Common myeloid progenitor, CD34-positive (primary cell): ENCODE results near the gene MYLK2.
A peak's percentile ranks its signal among the peaks of the same experiment; 100 is the strongest.

ENCODE experiments used
- CTCF ChIA-PET: fragments of 350-600 bp; sonication (Branson Sonifier 250); formaldehyde crosslinking; loops from one replicate; lab custom pipeline; 2021; ENCODE audit warnings: antibody characterized with exemption; lab: Charles Lee
- POLR2A ChIA-PET: fragments of 350-600 bp; sonication (Branson Sonifier 250); formaldehyde crosslinking; loops from one replicate; lab custom pipeline; 2021; ENCODE audit warnings: antibody characterized with exemption; lab: Charles Lee
- DNase-seq, 3 donors: peaks; one replicate each; pipeline versions ENCODE4 v3.0.0 to v3.0.0-alpha.2; 2013
- H3K27ac ChIP-seq, 2 experiments: 1 replicate in 1 of 2; 2 replicates in 1 of 2; pipeline ENCODE4 v1.7.0; 2013; ENCODE audit warnings: inconsistent platforms in 2 of 2, low read length in 2 of 2, mild to moderate bottlenecking in 2 of 2, low read depth in 1 of 2, moderate library complexity in 1 of 2; ENCODE audit not compliant: severe bottlenecking in 2 of 2, insufficient read depth in 1 of 2, poor library complexity in 1 of 2
- H3K27me3 ChIP-seq, 5 experiments: replicated peaks in 2 of 5; 1 replicate in 3 of 5; 2 replicates in 2 of 5; pipeline versions ENCODE4 v1.6.1 to v1.7.0; 2013; ENCODE audit warnings: low read length in 4 of 5, mild to moderate bottlenecking in 2 of 5, moderate library complexity in 2 of 5, inconsistent platforms in 1 of 5; ENCODE audit not compliant: insufficient read depth in 5 of 5, control insufficient read depth in 4 of 5
- H3K36me3 ChIP-seq, 4 experiments: 1 replicate in 2 of 4; 2 replicates in 2 of 4; pipeline versions ENCODE4 v1.6.1 to v1.7.0; 2013; ENCODE audit warnings: low read length in 3 of 4, control low read depth in 1 of 4, mild to moderate bottlenecking in 1 of 4; ENCODE audit not compliant: control insufficient read depth in 4 of 4, insufficient read depth in 4 of 4
- H3K4me1 ChIP-seq, 4 experiments: 1 replicate in 3 of 4; 2 replicates in 1 of 4; pipeline versions ENCODE4 v1.6.1 to v1.7.1; 2013; ENCODE audit warnings: low read length in 3 of 4, mild to moderate bottlenecking in 3 of 4, control low read depth in 1 of 4, inconsistent platforms in 1 of 4, moderate library complexity in 1 of 4; ENCODE audit not compliant: control insufficient read depth in 4 of 4, insufficient read depth in 4 of 4; ENCODE audit errors: control extremely low read depth in 1 of 4
- H3K4me3 ChIP-seq, 7 experiments: 1 replicate in 4 of 7; 2 replicates in 3 of 7; pipeline versions ENCODE4 v1.5.1 to v1.7.0; 2013; ENCODE audit warnings: mild to moderate bottlenecking in 7 of 7, low read length in 6 of 7, moderate library complexity in 6 of 7, inconsistent platforms in 2 of 7, low read depth in 2 of 7, control low read depth in 1 of 7; ENCODE audit not compliant: insufficient read depth in 4 of 7, control insufficient read depth in 1 of 7; ENCODE audit errors: extremely low read depth in 1 of 7
- H3K9me3 ChIP-seq, 5 experiments: 1 replicate in 4 of 5; 2 replicates in 1 of 5; pipeline versions ENCODE4 v1.6.1 to v1.7.1; 2013; ENCODE audit warnings: low read length in 4 of 5, mild to moderate bottlenecking in 2 of 5, inconsistent platforms in 1 of 5, low read depth in 1 of 5, moderate library complexity in 1 of 5; ENCODE audit not compliant: control insufficient read depth in 4 of 5, insufficient read depth in 2 of 5; ENCODE audit errors: control extremely low read depth in 1 of 5
- WGBS: methylation state at CpG from one replicate; pipeline ENCODE4 v1.1.5; 2013; ENCODE audit not compliant: insufficient coverage; 5-methylcytosine and 5-hydroxymethylcytosine counted together

Gene MYLK2

DNA sequence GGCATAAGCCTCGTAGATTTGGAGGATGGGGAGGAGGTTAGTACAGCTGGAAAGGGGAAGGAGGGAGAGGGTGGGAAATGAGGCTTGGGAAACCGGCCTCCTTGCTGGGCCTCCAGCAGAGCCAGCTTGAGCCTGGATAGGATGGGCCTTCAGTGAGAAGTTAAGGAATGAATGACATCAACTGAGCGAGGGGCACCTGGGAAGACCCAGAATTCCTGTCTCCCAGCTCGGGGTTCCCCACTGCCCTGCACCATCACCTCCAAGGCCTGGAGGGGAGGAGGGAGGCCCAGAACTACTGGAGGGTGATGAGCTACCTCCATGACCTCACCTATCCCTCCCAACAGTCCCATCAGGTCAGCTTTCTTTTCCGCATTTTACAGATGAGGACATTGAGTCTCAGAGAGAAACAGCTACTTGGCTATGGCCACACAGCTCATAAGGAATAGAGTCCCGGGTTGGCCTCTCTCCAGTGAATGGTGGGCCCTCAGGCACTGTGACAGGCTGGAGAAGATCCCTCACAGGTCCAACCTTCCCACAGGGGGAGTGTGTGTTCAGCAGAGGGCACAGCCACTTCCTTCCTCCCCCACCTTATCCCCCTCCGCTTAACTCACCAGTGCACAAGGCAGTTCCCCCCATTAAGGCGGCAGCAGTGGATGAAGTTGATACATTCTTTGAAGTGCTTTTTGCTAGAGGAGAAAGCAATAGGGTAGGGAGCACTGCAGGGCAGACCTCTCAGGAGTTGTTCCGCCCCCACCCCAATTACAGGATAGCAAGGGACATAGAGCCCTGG is 44.3 kb downstream of the MYLK2 start:
- peaks cover 0 to 36% (median 23%) of the 10 kb centered on the region in 4 experiments for H3K4me1 ChIP-seq
- POLR2A ChIA-PET: no interaction called here

DNA sequence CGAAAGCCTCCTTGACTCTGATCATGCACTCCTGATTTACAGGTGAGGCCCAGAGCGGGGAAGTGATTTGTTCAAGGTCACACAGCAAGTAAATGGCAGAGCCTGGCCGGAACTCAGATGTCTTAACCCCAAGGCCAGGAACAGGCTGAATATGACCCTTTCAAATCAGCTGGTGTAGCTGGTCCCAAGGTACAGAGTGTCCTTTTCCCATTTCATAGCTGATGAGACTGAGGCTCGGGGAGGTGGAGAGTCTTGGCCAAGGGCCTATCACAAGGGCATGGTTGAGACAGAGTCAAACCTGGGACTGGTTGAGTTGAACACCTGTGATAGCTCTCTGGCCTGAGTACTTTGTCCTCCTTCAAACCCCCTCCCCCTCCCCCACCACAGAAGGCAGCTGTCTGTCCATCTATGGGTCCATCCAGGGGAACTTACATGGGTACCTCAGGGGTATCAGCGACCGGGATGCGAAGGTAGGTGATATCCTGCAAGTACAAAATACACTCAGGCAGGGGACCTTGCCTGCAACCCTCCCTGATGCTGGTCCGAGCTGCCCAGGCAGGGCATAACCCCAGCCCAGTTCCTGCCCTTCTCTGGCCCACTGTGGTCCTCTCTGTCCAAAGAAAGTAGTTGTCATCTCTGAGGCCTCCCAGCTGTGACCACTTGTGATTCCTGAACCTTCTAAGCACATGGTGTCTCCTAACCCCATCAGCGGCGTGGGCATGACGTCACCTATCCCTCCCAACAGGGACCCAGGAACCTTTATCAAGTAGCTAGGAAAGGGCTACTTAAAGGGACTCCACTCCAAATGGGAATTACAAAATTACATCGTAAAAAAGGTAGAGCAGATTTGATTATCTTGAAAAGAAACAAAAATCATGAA is 45.6 kb downstream of the MYLK2 start:
- H3K9me3 ChIP-seq: no peaks in the 10 kb centered on the region
- peaks cover 0 to 41% (median 29%) of the 10 kb centered on the region in 4 experiments for H3K4me1 ChIP-seq
- no peak for DNase-seq
- peaks cover 0 to 12% (median 3%) of the 10 kb centered on the region in 5 experiments for H3K27me3 ChIP-seq
- ChIA-PET CTCF (interaction anchor here (0.6 to 2.6 kb wide), 7 partner anchors 9 to 87 kb away, joined by 3 to 9 read pairs (median 3); partner anchors contain the start of gene PDRG1), POLR2A (no interaction called here)
- H3K4me3 ChIP-seq: no peak overlapping the region
- H3K27ac ChIP-seq: no peak overlapping the region
- 87% methylated on average over 12 of the region's 12 CpGs for WGBS
- H3K36me3 ChIP-seq: no peaks in the 10 kb centered on the region

More for the DNA sequence above, 44.3 kb downstream of the MYLK2 start:
- peak in 2 of 3 donors; percentile 38 to 41 for DNase-seq
- Histone ChIP-seq H3K36me3 (no peaks in the 10 kb centered on the region), H3K27me3 (peaks cover 0 to 18% (median 3%) of the 10 kb centered on the region in 5 experiments), H3K27ac (no peak overlapping the region), H3K9me3 (no peaks in the 10 kb centered on the region), H3K4me3 (no peak overlapping the region)
- WGBS: 100% methylated on average over 3 of the region's 9 CpGs
- CTCF ChIA-PET: interaction anchor here (0.5 to 2.6 kb wide), 6 partner anchors 11 to 162 kb away, joined by 3 to 9 read pairs (median 6); partner anchors contain the start of gene PDRG1

DNA sequence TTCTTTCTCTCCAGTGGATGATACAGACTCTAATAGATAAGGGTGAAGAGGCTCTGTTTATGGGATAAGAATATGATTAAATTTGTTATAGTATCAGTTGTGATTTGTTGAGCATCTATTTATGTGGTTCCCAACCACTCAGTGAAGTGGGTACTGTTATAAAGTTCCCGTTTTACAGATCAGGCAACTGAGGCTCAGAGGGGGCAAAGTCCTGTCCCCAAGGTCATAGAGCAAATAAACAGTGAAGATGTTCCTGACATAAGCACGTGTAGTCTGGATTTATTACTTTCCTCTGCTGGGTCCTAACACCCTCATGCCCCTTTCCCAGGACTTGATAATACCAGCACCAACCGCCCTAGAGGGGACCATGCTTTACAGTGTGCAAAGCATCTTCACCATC is 47.1 kb downstream of the MYLK2 start:
- 100% methylated on average over 3 of the region's 3 CpGs for WGBS
- Histone ChIP-seq H3K9me3 (no peaks in the 10 kb centered on the region), H3K27ac (no peak overlapping the region), H3K4me3 (no peak overlapping the region), H3K4me1 (peaks cover 0 to 41% (median 31%) of the 10 kb centered on the region in 4 experiments), H3K36me3 (no peaks in the 10 kb centered on the region), H3K27me3 (no peaks in the 10 kb centered on the region)
- POLR2A ChIA-PET: no interaction called here
- CTCF ChIA-PET: no interaction called here
- DNase-seq: no peak

DNA sequence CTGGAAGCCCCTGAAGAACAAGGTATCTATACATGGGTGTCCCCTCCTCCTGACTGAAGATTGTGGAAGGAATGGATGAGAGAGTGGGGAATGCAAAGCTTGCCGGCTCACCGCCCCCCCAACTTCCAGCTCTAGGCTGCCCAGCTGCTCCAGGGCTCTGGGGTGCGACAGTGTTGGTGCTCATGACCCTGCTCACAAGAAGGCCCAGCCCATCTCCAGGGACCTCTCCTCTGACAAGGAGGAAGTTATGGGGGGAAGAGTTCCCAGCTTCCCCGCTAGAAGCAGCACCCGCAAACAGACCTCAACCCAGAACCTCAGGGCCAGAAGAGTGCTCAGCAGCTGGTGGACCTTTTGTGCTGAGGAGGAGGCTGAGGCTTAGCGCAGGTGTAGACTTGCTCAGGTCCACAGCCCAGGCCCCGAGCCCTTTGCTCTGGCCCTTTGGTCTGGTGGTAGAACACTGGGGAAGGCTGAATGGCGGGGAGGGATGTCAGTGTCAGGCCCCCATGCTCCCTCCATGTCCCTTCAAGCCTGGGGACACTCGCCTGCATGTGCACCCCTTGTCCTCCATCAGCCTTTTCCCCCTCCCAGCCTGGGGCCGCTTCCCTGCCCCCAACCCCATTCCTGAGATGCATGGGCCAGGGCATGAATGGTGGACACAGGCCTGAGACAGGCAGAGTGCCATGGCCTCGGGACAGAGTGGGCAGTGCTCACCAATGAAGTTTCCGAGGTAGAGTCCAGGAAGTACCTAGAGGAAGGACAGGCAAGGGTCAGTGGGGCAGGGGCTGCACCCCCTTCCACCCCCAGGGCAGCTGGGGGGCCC is 49.9 kb downstream of the MYLK2 start:
- peak overlapping the region in 5 of 7 experiments; percentile 4 to 93 (median 77) for H3K4me3 ChIP-seq

DNA sequence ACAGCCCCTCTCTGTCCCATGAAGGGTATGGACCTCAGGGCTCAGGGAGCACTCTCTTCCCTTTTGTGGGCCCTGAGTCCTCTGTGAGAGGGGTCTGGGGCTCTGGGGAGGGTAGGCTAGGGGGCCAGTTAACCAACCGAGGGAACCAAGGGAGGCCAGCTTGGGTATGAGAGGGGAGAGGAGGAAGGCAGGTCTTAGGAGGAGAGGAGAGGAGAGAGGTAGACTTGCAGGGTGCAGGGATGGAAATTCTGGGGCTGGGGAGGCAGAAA is 50.5 kb downstream of the MYLK2 start:
- no peaks in the 10 kb centered on the region for H3K36me3 ChIP-seq
- ChIA-PET POLR2A (interaction anchor here (1.0 kb wide), 1 partner anchor 51 kb away, joined by 3 read pairs; no protein-coding TSS in a partner anchor), CTCF (interaction anchor here (1.4 kb wide), 2 partner anchors 16 to 30 kb away, joined by 3 to 6 read pairs; no protein-coding TSS in a partner anchor)
- 10% methylated on average over 1 of the region's 1 CpG for WGBS
- no peak for DNase-seq
- peak overlapping the region; percentile 50 to 93 (median 77) for H3K4me3 ChIP-seq
- H3K9me3 ChIP-seq: no peaks in the 10 kb centered on the region
- no peak overlapping the region for H3K27ac ChIP-seq
- H3K4me1 ChIP-seq: peaks cover 0 to 28% (median 24%) of the 10 kb centered on the region in 4 experiments
- no peaks in the 10 kb centered on the region for H3K27me3 ChIP-seq

More for the DNA sequence above, 49.9 kb downstream of the MYLK2 start:
- Histone ChIP-seq H3K27me3 (no peaks in the 10 kb centered on the region), H3K4me1 (peaks cover 0 to 29% (median 24%) of the 10 kb centered on the region in 4 experiments), H3K9me3 (no peaks in the 10 kb centered on the region), H3K27ac (no peak overlapping the region), H3K36me3 (no peaks in the 10 kb centered on the region)
- 63% methylated on average over 7 of the region's 12 CpGs for WGBS
- ChIA-PET CTCF (interaction anchor here (1.0 to 1.7 kb wide), 9 partner anchors 9 to 224 kb away, joined by 3 to 6 read pairs (median 4); partner anchors contain the start of gene PDRG1), POLR2A (interaction anchor here (1.0 kb wide), 1 partner anchor 52 kb away, joined by 3 read pairs; no protein-coding TSS in a partner anchor)
- DNase-seq: peak in 2 of 3 donors; percentile 40 to 49

GRCh38 chr20:31869942-31870725 is 51.0 kb downstream of the MYLK2 start, which contains the start of the genes DUSP15 and TTLL9:
DUSP15 (minus strand) TSS chr20:31870527; CDS start chr20:31870337, 190 bp downstream.
TTLL9 (plus strand) TSS chr20:31870634; CDS start chr20:31871127, 493 bp downstream.
- WGBS: under 1% methylated on average over 50 of the region's 80 CpGs
- Histone ChIP-seq H3K4me1 (peaks cover 0 to 31% (median 27%) of the 10 kb centered on the region in 4 experiments), H3K9me3 (no peaks in the 10 kb centered on the region), H3K4me3 (peak within 1 kb of the TSS; percentile 50 to 93 (median 77)), H3K27ac (no peak within 1 kb of the TSS), H3K27me3 (no peaks in the 10 kb centered on the region), H3K36me3 (no peaks in the 10 kb centered on the region)
- peak in 2 of 3 donors; percentile 42 to 61 for DNase-seq
- ChIA-PET POLR2A (no interaction called here), CTCF (no interaction called here)
